ENCODE results near the gene RALGAPA2.

- no peak for TF ChIP-seq CTCF (IDR thresholded peaks at IDR 0.05)
- TF ChIP-seq POLR2A (IDR thresholded peaks at IDR 0.05): no peak
- TF ChIP-seq POLR2AphosphoS5 (IDR thresholded peaks at IDR 0.05): no peak
Observed at GRCh38 chr20:20536240-20536933, 176.1 kb downstream of the RALGAPA2 start.

All from breast epithelium (tissue), 3 donors.